ENCODE results near the gene ZNF217.
"Not testable (repeated sequence)": the region's sequence is repeated elsewhere in the genome, so short reads cannot be mapped to it uniquely, and the experiment has no call there.

ZNF217 gene

DNA sequence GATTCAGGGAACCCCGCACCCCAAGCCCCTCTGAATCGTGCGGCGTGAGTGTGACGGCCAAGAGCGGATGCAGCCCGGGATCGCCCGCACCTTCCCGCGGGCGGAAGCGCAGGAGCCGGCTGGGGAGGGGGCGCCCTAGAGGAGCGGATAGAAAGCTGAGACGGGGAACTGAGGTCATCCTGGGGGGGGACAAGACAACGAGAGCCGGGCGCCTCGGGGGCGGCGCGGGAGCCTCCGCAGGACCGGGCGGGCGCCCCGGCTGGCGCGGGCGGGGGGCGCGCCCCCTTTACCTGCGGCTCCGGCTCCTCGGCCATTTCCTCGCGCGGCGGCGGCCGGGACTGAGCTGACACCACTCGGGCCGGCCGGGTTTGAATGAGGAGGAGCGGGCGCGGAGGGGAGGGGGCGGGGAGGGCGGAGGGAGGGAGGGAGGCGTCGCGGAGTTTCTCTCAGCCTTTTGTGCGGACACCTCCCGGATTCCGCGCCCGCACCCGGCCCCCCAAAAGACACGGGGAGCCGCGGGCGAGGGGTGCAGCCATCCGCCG is at the start of gene ZNF217:
Gene ZNF217, minus strand, starts transcription at position 374 of the 542 bp plus-strand sequence. CDS start 11,013 bp downstream, outside the sequence.
- peak; percentile 73 for DNase-seq

DNA sequence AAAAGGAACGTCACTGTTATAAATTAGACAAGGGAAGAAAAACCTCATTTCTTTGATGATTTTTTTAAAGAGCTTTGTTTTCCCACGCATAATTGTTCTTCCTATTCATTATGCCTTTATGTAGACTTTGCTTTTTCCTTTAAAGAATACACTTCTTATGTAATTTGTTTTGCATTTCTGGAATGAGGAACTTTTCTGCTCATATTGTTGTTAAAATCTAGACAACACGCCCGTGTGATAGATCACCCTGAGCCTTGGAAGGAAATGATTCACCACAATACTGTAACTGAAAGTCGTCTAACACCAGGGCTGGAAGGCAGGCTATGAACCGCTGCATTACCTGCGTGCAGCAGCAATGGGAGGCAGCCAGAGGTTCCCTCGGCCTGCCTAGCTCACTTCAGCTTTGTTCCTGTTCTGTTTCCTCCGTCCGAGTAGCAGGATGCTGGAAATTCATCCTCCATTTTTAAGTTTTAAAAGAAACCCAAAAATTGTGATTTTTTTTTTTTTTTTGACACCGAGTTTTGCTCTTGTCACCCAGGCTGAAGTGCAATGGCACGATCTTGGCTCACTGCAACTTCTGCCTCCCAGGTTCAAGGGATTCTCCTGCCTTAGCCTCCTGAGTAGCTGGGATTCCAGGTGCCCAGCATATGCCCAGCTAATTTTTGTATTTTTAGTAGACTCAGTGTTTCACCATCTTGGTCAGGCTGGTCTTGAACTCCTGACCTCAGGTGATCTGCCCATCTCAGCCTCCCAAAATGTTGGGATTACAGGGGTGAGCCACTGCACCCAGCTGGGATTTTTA is 49.6 kb upstream of the ZNF217 start:
- DNase-seq, result peak; percentile 79

DNA sequence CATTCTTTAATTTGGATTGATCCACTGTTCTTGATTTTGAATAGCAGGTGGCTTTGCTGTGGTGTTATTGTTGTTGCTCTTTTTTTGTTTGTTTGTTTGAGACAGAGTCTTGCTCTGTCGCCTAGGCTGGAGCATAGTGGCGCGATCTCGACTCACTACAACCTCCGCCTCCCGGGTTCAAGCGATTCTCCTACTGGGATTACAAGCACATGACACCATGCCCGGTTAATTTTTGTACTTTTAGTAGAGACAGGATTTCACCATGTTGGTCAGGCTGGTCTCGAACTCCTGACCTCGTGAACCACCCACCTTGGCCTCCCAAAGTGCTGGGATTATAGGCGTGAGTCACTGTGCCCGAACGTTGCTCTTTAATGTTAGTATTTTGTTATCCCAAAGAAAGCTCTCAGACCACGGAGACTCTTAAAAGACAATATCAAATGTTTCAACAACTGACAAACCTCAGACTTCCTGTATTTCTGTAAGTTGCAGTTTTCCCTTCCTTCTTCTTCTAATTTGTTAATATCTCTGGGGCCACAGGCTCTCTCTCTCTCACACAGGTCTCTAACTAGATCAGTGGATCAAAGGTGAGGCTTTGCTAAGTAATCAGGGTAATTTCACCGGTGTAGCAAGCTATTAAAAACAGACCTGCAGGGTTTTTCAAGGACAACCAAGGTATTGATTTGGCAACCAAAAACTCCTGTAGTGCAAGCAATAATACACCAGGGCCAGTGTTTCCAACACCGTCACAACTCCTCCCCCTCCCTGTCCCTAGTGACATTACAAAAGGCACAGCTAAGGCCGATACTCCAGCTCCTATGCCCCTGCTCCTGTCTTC is 48.8 kb upstream of the ZNF217 start:
- peak; percentile 63 for DNase-seq

DNA sequence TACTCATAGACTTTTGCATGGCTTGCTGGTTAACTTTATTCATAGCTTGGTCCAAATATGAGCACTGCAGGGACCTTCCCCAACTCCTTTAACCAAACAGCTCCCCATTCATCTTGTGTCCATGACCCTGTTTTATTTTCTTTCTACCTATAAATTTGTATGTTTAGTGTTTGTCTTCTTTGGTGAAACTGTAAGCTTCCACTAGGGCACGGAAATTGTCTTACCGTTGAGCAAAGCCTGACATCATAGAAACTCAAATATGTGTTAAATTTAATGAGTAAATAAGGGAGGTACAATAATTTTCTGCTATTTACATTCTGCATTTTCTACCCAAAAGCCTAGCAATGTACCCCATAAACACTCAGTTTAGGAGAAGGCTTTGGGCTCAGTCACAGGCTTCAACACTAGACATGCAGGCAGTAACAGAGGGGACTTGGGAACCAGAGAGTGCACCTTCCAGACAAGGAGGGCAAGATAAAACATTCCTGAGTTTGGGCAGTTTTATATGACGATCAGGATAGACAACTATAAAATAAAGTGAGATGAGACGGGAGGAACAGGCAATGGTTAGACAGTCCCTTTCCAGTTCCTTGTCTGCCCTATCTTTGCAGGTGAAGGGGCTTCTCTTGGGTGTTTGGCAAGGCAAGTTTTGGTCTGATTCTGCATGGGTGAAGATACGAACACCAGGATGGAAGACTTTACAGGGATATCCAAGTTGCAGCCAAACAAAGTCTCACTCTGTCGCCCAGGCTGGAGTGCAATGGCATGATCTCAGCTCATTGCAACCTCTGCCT is 46.2 kb upstream of the ZNF217 start:
- no peak for DNase-seq

DNA sequence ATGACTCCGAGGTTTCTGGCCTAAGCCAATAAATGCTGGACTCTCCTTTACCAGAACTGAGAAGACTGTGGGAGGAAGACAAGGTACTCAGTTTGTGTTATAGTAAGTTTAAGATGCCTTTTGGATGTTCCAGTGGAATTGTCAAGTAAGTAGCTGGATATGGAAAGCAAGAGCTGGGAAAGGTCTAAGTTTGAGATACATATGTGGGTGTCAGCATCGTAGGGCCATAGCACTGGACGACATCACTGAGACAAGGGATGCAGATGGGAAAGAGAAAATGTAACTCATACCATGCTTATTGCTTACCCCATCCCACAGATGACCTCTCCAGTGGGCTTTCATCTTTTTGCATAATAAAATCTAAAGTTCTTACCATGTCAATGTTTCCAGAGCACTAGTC is 45.5 kb upstream of the ZNF217 start:
- DNase-seq, result no peak

DNA sequence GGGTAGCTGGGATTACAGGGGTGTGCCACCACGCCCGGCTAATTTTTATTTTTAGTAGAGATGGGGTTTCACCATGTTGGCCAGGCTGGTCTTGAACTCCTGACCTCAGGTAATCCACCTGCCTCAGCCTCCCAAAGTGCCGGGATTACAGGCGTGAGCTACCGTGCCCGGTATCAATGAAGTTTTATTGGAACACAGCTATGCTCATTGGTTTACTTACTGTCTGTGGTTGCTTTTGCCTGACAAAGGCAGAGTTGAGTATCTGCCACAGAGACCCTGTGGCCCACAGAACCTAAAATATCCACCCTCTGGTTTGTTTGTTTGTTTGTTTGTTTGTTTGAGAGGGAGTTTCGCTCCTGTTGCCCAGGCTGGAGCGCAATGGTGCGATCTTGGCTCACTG is 43.7 kb upstream of the ZNF217 start:
- DNase-seq, result not testable (repeated sequence)

DNA sequence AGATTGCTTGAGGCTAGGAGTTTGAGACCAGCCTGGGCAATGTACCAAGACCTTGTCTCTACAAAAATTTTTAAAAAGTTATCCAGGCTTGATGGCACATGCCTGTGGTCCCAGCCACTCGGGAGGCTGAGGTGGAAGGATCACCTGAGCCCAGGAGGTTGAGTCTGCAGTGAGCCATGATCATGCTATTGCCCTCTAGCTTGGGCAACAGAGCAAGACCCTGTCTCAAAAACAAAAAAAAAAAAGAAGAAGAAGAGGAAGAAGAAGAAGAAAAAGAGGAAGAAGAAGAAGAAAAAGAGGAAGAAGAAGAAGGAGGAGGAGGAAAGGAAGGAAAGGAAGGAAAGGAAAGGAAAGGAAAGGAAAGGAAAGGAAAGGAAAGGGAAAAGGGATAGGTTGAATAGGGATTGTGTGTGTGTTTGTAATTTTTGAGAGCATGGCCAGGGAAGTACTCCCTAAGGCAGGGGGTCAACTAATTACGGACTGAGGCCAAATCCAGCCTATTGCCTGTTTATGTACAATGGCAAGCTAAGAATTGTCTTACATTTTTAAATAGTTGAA is 43.0 kb upstream of the ZNF217 start:
- no peak for DNase-seq

DNA sequence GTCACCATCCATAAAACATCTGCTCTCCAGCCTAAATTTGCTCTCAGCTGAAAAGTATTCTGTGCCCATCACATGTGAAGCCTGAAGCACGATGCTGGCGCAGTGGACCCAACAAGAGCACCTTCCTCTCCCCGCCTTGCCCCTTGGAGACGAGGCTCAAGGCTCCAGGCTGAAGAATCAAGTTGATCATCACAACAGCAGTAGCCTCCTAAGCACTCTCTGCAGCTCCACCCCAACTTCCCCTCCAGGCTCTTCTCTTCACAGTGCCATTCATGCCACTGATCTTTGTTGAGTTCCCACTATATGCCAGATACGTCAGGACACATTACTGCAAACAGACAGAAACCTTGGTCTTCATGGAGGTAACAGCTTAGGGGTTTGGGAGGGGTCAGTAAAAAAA is 41.6 kb upstream of the ZNF217 start:
- DNase-seq, result no peak

DNA sequence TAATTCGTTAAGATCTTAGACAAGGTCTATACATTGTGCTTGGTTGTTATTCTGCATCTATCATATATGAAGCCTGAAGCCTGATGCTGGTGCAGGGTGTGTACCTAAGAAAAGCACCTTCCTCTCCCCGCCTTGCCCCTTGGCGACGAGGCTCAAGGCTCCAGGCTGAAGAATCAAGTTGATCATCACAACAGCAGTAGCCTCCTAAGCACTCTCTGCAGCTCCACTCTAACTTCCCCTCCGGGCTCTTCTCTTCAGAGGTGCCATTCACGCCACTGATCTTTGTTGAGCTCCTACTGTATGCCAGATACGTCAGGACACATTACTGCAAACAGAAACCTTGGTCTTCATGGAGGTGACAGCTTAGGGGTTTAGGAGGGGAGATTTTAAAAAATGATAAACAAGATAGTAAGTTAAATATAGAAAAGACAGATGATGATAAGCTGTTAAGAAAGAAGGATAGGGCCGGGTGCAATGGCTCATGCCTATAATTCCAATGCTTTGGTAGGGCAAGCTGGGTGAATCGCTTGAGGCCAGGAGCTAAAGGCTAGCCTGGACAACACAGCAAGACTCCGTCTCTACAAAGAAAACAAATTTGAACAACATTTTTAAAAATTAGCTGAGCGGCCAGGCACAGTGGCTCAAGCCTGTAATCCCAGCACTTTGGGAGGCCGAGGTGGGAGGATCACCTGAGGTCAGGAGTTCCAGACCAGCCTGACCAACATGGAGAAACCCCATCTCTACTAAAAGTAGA is 38.4 kb upstream of the ZNF217 start:
- no peak for DNase-seq

DNA sequence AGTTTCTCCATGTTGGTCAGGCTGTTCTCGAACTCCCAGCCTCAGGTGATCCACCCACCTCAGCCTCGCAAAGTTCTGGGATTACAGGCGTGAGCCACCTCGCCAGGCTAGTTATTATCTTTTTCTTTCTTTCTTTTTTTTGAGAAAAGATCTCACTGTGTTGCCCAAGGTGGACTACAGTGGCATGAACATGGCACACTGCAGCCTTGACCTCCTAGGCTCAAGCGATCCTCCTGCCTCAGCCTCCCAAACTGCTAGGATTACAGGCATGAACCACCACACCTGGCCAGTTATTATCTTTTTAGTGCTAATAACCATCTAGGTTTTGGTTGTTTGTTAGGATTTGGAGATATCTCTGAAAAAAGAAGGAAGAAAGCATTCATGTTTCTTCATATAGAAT is 35.8 kb upstream of the ZNF217 start:
- DNase-seq, result no peak

DNA sequence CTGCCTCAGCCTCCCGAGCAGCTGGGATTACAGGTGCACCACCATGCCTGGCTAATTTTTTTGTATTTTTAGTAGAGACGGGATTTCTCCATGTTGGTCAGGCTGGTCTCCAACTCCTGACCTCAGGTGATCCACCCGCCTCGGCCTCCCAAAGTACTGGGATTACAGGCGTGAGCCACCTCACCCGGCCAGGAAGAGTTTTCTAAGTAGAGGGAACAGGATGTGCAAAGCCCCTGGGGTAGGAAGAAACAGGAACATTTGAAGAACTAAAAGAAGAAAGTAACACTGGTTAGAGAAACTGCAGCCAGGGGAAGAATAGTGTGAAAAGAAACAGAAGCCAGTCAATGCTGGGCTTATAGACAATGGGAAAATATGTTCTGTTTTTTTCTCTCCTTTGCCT is 35.1 kb upstream of the ZNF217 start:
- not testable (repeated sequence) for DNase-seq

DNA sequence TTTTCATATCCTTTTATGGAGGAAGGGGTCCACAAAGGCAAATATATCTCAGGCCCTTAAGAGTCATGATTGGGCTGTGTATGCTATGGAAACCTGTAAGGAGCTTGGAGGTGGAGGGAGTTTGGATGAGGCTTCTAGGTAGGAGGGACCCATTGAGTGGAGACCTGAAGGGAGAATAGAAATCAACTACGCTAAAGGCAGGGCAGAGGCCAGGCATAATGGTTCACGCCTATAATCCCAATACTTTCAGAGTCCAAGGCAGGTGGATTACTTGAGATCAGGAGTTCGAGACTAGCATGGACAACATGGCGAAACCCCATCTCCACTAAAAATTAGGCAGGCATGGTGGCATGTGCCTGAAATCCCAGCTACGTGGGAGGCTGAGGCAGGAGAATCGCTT is 34.4 kb upstream of the ZNF217 start:
- DNase-seq, result no peak

DNA sequence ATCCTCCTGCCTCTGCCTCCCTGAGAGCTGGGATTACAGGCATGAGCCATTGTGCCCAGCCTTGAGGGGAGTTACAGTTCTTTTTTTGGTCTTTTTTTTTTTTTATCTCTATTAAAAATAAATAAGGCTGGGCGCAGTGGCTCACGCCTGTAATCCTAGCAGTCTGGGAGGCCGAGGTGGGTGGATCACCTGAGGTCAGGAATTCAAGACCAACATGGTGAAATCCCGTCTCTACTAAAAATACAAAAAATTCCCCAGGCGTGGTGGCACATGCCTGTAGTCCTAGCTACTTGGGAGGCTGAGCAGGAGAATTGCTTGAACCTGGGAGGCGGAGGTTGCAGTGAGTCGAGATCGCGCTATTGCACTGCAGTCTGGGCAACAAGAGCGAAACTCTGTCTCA is 33.4 kb upstream of the ZNF217 start:
- DNase-seq, result not testable (repeated sequence)

DNA sequence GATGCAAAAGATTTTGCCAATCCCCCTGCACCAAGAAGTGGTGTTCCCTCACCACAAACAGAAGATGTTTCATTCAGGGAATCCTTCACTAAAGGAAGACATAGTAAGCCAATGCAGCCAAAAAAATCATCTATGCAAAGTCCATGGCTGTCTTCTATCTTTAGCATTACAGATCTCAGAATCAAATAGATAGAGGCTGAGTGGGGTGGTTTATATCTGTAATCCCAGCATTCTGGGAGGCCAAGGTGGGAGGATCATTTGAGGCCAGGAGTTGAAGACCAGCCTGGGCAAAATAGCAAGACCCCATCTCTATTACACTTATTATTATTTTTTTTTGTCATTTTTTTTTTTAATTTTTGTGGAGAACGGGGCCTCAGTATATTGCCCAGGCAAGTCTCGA is 32.9 kb upstream of the ZNF217 start:
- DNase-seq, result no peak

DNA sequence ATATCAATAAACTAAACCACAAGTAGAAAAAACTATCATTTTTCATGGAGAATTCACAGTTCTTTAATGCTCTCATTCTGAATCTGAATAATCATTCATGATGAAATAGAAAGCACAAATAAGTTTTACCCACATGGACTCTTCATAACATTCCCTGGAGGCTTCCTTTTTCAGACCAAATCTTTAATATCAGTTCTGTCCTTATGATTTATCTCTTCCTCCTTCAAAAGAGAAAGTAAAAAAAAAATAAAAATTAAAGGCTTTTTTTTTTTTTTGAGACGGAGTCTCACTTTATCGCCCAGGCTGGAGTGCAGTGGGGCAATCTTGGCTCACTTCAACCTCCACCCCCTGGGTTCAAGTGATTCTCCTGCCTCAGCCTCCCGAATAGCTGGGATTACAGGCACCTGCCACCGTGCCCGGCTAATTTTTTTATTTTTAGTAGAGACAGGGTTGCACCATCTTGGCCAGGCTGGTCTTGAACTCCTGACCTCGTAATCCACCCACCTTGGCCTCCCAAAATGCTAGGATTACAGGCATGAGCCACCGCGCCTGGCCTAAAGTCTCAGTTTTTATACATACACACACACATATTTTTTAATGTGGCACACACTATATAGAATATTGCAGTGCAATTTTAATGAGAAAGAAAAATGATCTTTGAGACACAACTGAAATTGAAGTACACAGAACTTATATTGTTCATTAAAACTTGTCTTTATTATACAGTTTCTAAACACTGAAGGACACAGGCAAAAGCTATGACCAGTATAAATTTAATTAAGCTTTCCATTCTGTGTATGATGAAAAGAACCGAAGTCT is 31.9 kb upstream of the ZNF217 start:
- DNase-seq, result no peak

DNA sequence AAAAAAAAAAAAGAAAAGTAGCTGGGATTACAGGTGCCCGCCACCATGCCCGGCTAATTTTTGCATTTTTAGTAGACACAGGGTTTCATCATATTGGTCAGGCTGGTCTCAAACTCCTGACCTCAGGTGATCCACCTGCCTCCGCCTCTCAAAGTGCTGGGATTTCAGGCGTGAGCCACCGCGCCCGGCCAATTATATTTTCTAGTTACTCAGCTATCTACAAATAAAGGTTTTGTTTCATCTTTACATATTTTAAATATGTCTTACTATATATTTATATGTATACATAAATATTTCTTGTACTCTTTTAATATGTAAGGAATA is 31.2 kb upstream of the ZNF217 start:
- DNase-seq, result not testable (repeated sequence)

DNA sequence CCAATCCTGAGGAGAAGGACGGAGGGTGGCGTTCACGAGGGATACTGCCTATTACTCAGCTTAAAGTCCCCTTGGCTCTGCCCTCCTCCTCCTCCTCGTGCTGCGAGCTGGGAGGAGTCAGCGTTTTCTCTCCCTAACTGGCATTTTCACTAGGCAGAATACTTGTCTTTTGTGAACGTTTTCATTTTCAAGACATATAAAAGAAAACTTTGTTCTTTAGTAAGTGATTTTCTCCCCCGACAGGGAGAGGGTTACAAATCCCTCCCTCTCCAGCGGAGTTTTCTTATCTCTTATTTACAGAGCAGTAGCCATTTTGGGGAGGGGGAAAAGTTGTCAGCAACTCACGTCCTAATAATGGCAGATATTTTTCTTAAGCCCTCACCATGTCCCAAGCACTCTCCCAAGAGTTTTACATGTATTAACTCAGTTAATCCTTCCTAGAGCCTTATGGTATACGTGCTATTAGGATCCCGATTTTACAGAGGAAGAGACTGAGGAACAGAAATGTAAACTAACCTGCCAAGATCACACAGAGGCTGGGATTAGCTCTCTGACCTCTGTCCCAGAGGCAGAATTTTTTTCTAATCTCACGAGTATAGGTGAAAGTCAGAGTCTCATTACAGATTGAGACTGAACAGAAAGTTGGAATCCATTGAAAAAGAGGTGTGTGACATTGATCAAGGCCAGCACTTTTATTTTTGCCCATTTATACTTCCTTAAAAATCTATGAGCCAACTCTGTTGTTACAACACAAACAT is 30.0 kb upstream of the ZNF217 start:
- DNase-seq, result peak; percentile 46

DNA sequence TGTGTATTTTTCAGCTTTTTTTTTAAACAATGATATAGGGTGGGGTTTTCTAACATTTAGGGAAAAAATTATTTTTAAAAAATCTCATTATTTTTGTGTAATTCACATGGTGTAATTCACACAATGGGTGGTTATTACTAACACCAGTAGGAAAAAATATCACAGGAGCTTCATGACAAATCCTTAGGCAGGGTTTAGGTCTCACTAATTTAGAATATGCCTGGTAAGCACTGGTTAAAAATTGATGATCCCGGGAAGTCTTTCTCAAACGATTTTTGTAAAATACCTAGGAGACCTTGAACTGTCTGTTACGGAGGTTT is 29.5 kb upstream of the ZNF217 start:
- DNase-seq, result no peak

DNA sequence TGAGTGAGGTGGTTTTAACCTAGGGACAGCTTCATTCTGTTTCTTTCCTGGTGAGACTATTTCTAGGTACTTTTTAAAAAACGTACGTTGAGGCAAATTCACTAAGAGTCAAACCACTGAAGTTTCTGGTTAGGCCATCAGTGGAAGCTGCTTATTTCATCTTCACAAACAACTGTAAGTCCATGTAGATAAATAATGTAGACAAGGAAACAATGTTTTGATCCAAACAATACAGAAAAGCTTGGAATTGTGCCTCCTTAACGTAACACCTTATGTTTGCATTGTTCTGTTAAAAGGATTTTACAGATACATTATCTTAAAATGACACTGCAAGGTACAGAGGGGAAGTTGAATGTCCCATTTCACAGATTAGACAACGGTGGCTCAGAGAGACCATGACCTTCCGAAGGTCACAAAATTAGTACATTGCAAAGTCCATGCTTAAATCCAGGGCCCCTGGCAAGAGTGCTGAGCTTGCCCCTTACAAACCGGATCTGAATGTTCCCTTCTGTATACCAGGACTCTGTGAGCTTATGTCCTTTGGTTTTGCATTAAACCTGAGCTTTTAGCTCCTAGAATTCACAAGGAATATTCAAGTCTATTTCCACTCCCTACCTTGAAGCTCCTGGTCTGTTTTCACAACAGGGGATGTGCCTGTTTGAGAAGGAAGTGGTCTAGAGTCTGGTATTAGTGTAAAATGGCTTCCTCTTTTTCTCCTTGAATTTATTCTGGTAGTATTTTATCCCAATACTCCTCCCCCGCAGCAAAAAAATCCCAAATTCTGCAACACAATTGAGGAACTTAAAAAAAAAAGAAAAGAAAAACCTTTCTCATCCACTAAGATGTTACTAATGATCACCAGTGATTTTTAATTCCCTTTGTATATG is 28.9 kb upstream of the ZNF217 start:
- DNase-seq, result peak; percentile 5
